Measurements from ENCODE around the gene TTC23L. TPM values are rescaled to one million over a fixed set of nuclear protein-coding genes. Genes with fewer than 3 reads are reported as not detected.
"Not testable (repeated sequence)": the region's sequence is repeated elsewhere in the genome, so short reads cannot be mapped to it uniquely, and the experiment has no call there.

TTC23L gene
- total RNA-seq, 1 donor from 2014 or later: 1.8 TPM

GRCh38 chr5:34916518-34916917 is 77.6 kb downstream of the TTC23L start:
- H3K27me3 Mint-ChIP-seq: no peaks in the 10 kb centered on the region
- no peak for TF ChIP-seq CTCF (conservative IDR thresholded peaks at IDR 0.05)
- H3K4me1 Mint-ChIP-seq (ENCODE audit: unreplicated experiment): peaks cover 19% of the 10 kb centered on the region
- H3K4me3 Mint-ChIP-seq: no peak overlapping the region
- peaks cover 19% of the 10 kb centered on the region for H3K36me3 Mint-ChIP-seq
- no peak overlapping the region for H3K27ac Mint-ChIP-seq
- H3K9me3 Mint-ChIP-seq: no peaks in the 10 kb centered on the region
- no peak for DNase-seq (ENCODE audit: extremely low spot score, unreplicated experiment)

GRCh38 chr5:34918025-34918424 is 79.1 kb downstream of the TTC23L start:
- no peaks in the 10 kb centered on the region for H3K9me3 Mint-ChIP-seq
- H3K27me3 Mint-ChIP-seq: no peaks in the 10 kb centered on the region
- H3K27ac Mint-ChIP-seq: no peak overlapping the region

GRCh38 chr5:34919077-34919476 is 80.1 kb downstream of the TTC23L start:
- Mint-ChIP-seq H3K9me3 (no peaks in the 10 kb centered on the region), H3K4me3 (no peak overlapping the region), H3K27me3 (no peaks in the 10 kb centered on the region), H3K4me1 (ENCODE audit: unreplicated experiment) (peaks cover 14% of the 10 kb centered on the region), H3K36me3 (peaks cover 21% of the 10 kb centered on the region), H3K27ac (no peak overlapping the region)
- DNase-seq (ENCODE audit: extremely low spot score, unreplicated experiment): no peak
- TF ChIP-seq CTCF (conservative IDR thresholded peaks at IDR 0.05): peak; percentile 49

More at GRCh38 chr5:34918025-34918424, 79.1 kb downstream of the TTC23L start:
- TF ChIP-seq CTCF (conservative IDR thresholded peaks at IDR 0.05): no peak
- Mint-ChIP-seq H3K4me3 (peak overlapping the region; percentile 58), H3K4me1 (ENCODE audit: unreplicated experiment) (peaks cover 19% of the 10 kb centered on the region), H3K36me3 (peaks cover 16% of the 10 kb centered on the region)
- DNase-seq (ENCODE audit: extremely low spot score, unreplicated experiment): no peak

GRCh38 chr5:34923256-34923655 is 84.3 kb downstream of the TTC23L start:
- peak overlapping the region; percentile 86 for H3K27ac Mint-ChIP-seq
- peaks cover 26% of the 10 kb centered on the region for H3K36me3 Mint-ChIP-seq
- H3K4me1 Mint-ChIP-seq (ENCODE audit: unreplicated experiment); H3K27me3 Mint-ChIP-seq; DNase-seq (ENCODE audit: extremely low spot score, unreplicated experiment); H3K9me3 Mint-ChIP-seq; H3K4me3 Mint-ChIP-seq: not testable (repeated sequence)

GRCh38 chr5:34923694-34924461 is 84.9 kb downstream of the TTC23L start:
- no peak for TF ChIP-seq CTCF (conservative IDR thresholded peaks at IDR 0.05)
- Mint-ChIP-seq H3K4me3 (peak overlapping the region; percentile 53), H3K9me3 (no peaks in the 10 kb centered on the region), H3K4me1 (ENCODE audit: unreplicated experiment) (peaks cover 2% of the 10 kb centered on the region), H3K27ac (peak overlapping the region; percentile 86), H3K36me3 (peaks cover 26% of the 10 kb centered on the region), H3K27me3 (no peaks in the 10 kb centered on the region)
- DNase-seq (ENCODE audit: extremely low spot score, unreplicated experiment): no peak

GRCh38 chr5:34924462-34924765 is 85.5 kb downstream of the TTC23L start:
- H3K27ac Mint-ChIP-seq: peak overlapping the region; percentile 86

More at GRCh38 chr5:34924462-34924765, 85.5 kb downstream of the TTC23L start:
- Mint-ChIP-seq H3K9me3 (no peaks in the 10 kb centered on the region), H3K27me3 (no peaks in the 10 kb centered on the region), H3K36me3 (peaks cover 26% of the 10 kb centered on the region), H3K4me3 (no peak overlapping the region), H3K4me1 (ENCODE audit: unreplicated experiment) (peaks cover 5% of the 10 kb centered on the region)
- DNase-seq (ENCODE audit: extremely low spot score, unreplicated experiment): no peak
- no peak for TF ChIP-seq CTCF (conservative IDR thresholded peaks at IDR 0.05)

Data from type B pancreatic cell (in vitro differentiated cells).